ENCODE measurements around the gene PIGH. TPM values are rescaled to one million over a fixed set of nuclear protein-coding genes. Genes with fewer than 3 reads are reported as not detected.

The PIGH gene
- total RNA-seq, 4 donors from 2014 or later = 20.5 to 31.9 (median 27.7) TPM

DNA sequence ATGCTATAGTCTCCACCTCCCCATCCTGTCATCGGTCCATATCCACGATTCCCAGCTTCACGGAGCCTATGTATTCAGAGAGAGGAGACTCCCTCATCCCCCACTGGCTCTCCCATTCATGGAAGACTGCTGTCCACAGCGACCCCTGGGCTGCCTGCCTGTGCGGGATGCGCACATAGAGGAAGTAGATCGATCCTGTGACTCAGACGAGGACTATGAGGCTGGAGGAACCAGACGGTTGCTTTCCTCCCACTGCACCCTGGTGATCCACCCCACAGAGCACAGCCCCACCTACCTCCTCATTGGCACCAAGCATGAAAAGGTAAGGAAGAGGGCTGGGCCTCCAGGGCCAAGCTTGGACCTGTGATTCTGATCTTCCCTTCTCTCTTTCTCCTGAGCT lies 24.4 kb downstream of the PIGH start:
- TF ChIP-seq, protein P1, sequence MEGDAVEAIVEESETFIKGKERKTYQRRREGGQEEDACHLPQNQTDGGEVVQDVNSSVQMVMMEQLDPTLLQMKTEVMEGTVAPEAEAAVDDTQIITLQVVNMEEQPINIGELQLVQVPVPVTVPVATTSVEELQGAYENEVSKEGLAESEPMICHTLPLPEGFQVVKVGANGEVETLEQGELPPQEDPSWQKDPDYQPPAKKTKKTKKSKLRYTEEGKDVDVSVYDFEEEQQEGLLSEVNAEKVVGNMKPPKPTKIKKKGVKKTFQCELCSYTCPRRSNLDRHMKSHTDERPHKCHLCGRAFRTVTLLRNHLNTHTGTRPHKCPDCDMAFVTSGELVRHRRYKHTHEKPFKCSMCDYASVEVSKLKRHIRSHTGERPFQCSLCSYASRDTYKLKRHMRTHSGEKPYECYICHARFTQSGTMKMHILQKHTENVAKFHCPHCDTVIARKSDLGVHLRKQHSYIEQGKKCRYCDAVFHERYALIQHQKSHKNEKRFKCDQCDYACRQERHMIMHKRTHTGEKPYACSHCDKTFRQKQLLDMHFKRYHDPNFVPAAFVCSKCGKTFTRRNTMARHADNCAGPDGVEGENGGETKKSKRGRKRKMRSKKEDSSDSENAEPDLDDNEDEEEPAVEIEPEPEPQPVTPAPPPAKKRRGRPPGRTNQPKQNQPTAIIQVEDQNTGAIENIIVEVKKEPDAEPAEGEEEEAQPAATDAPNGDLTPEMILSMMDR (IDR thresholded peaks at IDR 0.05) = no peak
- TF ChIP-seq EP300 (IDR thresholded peaks at IDR 0.05) (no peak), POLR2AphosphoS5 (IDR thresholded peaks at IDR 0.05) (no peak), POLR2A (IDR thresholded peaks at IDR 0.05) (no peak)
- WGBS, 2 donors (ENCODE audit: low coverage in 1 of 2) = 65% methylated on average over 2 of the region's 9 CpGs; no CpG with 5 or more reads in 1 of the 2 donors
- Histone ChIP-seq H3K4me1 (no peaks in the 10 kb centered on the region), H3K36me3 (peaks cover 0 to 49% of the 10 kb centered on the region in 2 donors), H3K27ac (no peak overlapping the region), H3K27me3 (no peaks in the 10 kb centered on the region), H3K9me3 (no peaks in the 10 kb centered on the region), H3K4me3 (no peak overlapping the region)
- no peak for ATAC-seq

DNA sequence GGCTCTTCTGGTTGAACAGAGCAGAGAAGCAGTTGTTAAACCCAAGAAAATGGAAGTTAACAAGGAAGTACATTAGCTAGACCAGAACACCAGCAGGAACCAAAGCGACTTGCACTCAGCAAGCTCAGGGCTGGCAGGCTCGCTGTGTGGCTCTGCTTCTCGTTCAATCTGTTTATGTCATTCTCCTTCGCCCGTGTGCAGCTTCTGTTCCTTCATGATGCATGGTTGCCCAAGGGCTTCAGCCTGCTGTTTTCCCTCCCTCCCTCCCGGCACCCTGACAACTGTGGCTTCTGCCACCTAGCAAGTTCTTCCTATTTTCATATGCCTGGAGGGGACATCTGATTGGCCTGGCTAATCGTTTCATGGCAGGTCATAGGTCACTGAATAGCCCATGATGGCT lies 25.3 kb downstream of the PIGH start:
- Histone ChIP-seq H3K4me1 (no peaks in the 10 kb centered on the region), H3K27me3 (no peaks in the 10 kb centered on the region), H3K27ac (no peak overlapping the region), H3K36me3 (peaks cover 0 to 40% of the 10 kb centered on the region in 2 donors), H3K4me3 (no peak overlapping the region), H3K9me3 (no peaks in the 10 kb centered on the region)
- WGBS, 2 donors (ENCODE audit: low coverage in 1 of 2) = 40 to 75% methylated on average over 1 to 2 of the region's 7 CpGs
- TF ChIP-seq POLR2AphosphoS5 (IDR thresholded peaks at IDR 0.05) = no peak
- TF ChIP-seq, protein P1 (IDR thresholded peaks at IDR 0.05) = no peak
- no peak for TF ChIP-seq POLR2A (IDR thresholded peaks at IDR 0.05)
- TF ChIP-seq EP300 (IDR thresholded peaks at IDR 0.05) = no peak
- ATAC-seq = no peak

DNA sequence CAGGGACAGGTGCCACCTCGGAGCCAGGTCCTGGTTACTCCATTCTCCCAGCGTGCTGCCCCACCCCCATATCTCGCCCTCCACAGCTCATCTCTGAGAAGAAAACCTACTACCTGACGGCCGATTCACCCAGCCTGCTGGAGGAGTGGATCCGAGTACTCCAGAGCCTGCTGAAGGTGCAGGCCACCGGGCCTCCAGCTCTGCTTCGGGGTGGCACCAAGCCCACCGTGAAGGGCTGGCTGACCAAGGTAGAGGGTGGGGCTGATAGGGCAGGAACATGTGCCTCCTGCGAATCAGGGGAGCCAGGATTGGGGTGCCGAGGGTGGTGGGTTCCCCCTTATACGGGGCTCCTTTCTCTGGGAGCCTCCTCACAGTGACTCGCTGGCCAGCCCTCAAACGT lies 25.9 kb downstream of the PIGH start:
- Histone ChIP-seq H3K36me3 (peaks cover 0 to 34% of the 10 kb centered on the region in 2 donors), H3K4me3 (no peak overlapping the region), H3K27ac (no peak overlapping the region), H3K9me3 (no peaks in the 10 kb centered on the region), H3K4me1 (no peaks in the 10 kb centered on the region), H3K27me3 (no peaks in the 10 kb centered on the region)
- 67 to 92% methylated on average over 1 to 3 of the region's 14 CpGs for WGBS, 2 donors (ENCODE audit: low coverage in 1 of 2)
- no peak for ATAC-seq
- TF ChIP-seq, protein P1 (IDR thresholded peaks at IDR 0.05) = no peak
- TF ChIP-seq POLR2A (IDR thresholded peaks at IDR 0.05) (no peak), EP300 (IDR thresholded peaks at IDR 0.05) (no peak), POLR2AphosphoS5 (IDR thresholded peaks at IDR 0.05) (no peak)

DNA sequence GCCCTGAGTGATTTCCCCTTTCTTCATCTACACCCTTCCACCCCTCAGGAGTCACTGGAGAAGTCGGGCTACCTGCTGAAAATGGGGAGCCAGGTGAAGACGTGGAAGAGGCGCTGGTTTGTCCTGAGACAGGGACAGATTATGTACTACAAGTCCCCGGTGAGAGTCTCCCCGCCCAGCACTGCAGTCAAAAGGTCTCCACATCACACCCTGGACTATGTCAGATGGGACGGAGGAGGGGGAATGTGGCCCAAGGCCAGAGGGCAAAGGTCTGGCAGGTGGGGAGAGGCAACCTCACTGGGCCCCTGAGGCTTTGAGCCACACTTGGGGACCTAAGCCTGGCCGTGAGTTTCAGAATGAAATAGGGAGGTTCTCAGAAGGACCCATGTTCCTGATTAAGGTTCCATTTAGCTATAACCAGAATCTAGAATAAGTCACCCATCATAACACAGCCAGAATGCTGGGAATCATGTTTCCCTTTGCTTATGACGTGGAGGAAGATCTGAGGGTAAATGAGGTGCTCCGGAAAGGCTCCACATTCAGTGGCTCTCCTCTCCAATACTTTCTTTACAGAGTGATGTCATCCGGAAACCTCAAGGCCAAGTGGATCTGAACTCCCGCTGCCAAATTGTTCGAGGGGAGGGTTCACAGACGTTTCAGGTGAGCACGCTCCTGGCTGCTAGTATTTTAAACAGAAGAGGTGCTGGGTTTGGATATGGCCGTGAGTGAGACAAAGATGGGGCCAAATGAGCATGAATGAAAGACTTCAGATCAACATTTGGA lies 26.6 kb downstream of the PIGH start:
- peaks cover 0 to 26% of the 10 kb centered on the region in 2 donors for H3K36me3 ChIP-seq
- no peaks in the 10 kb centered on the region for H3K27me3 ChIP-seq
- ATAC-seq = no peak
- H3K4me1 ChIP-seq = no peaks in the 10 kb centered on the region
- no peaks in the 10 kb centered on the region for H3K9me3 ChIP-seq
- WGBS, 2 donors (ENCODE audit: low coverage in 1 of 2) = 78 to 83% methylated on average over 8 to 9 of the region's 15 CpGs
- no peak overlapping the region for H3K27ac ChIP-seq
- H3K4me3 ChIP-seq = no peak overlapping the region
- no peak for TF ChIP-seq POLR2A (IDR thresholded peaks at IDR 0.05)
- TF ChIP-seq, protein P1 (IDR thresholded peaks at IDR 0.05) = no peak
- no peak for TF ChIP-seq POLR2AphosphoS5 (IDR thresholded peaks at IDR 0.05)
- no peak for TF ChIP-seq EP300 (IDR thresholded peaks at IDR 0.05)

DNA sequence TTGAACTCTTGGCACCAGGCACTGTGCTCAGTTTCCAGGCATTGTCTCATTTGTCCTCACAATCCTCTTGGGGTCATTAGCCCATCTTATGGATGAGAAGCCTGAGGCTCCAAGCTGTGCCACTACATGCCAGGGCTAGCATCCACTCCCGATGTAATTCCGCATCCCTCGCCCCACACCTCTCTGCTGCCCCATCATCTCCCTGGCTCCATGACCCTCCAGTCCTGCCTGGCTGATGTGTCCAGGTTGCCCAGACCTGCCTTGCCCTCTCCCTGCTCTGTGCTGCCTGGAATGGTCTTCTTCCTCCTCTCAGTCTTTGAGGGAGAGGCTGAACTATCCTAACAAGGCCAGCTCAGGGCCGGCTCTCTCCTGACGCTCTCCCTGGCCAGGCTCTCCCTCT lies 27.5 kb downstream of the PIGH start:
- H3K4me3 ChIP-seq = no peak overlapping the region
- no peaks in the 10 kb centered on the region for H3K27me3 ChIP-seq
- H3K27ac ChIP-seq = no peak overlapping the region
- H3K4me1 ChIP-seq = no peaks in the 10 kb centered on the region
- no peak for ATAC-seq
- WGBS, 2 donors (ENCODE audit: low coverage in 1 of 2) = 64% methylated on average over 4 of the region's 5 CpGs; no CpG with 5 or more reads in 1 of the 2 donors
- peaks cover 0 to 18% of the 10 kb centered on the region in 2 donors for H3K36me3 ChIP-seq
- no peaks in the 10 kb centered on the region for H3K9me3 ChIP-seq
- TF ChIP-seq EP300 (IDR thresholded peaks at IDR 0.05) (no peak), POLR2AphosphoS5 (IDR thresholded peaks at IDR 0.05) (no peak)
